Measurements from ENCODE around the gene SPEG.

Gene SPEG

DNA sequence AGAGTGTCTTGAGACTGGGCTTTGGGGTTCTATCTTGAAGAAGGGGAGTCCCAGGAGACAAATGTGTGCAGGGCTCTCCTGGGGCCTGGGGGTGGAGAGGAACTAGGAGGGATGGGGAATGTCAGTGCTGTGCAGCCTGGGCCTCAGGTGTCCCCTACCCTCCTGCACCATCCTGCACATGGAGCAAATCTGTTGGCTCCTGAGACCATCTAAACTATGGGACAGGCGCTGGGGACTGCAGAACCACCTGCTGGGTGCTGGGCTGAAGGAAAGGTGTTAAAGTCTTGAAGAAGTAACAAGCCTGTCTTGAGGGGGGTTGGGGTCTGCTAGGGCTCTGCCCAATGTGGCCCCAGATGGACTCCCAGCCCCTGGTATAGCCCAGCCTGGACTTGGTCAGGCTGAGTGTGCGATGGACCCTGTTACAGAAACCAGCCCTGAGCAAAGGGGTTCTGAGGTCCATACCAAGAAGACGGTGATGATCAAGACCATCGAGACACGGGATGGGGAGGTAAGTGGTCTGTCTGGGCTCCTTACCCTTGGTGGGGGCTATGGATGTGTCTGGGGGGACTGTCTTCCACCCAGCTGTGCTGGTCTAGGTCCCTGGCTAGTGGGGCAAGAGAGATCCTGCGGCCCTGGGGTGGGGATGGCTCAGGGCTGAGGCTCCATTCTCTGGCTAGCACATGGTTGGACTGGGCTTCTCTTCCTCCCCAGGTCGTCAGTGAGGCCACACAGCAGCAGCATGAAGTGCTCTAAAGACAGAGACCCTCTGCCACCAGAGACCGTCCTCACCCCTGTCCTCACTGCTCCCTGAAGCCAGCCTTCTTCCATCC, 9.2 kb upstream of the SPEG start:
- DNase-seq (ENCODE audit: low read depth), result no peak

DNA sequence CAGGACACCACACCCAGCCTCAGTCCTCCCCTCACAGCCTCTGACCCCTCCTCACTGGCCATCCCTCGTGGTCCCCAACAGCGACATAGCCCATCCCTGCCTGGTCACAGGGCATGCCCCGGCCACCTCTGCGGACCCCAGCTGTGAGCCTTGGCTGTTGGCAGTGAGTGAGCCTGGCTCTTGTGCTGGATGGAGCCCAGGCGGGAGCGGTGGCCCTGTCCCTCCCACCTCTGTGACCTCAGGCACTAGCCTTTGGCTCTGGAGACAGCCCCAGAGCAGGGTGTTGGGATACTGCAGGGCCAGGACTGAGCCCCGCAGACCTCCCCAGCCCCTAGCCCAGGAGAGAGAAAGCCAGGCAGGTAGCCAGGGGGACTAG, 8.6 kb upstream of the SPEG start:
- no peak for DNase-seq (ENCODE audit: low read depth)

DNA sequence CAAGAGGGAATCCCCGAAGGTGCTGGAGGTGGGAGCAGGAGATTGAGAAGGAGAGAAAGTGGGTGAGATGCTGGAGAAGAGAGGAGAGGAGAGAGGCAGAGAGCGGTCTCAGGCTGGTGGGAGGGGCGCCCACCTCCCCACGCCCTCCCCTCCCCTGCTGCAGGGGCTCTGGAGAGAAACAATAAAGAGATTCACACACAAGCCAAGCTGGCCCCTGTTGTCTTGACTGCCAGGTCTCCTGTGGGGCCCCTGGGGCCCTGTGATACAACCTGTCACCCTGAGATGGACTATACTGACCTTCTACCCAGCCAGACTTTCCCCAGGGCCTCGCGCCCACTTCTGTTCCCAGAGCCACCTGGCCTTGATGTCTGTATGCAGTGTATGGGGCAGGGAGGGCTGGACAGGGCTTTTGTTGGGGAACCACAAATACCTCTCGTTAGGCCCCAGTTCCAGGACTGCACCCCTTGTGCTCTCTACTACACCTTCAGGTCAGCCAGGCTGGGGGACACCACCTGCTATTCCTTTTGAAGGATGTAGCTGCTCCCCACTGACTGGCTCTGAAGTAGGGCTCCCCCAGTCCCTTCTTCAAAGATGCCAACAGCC, 8.0 kb upstream of the SPEG start:
- no peak for DNase-seq (ENCODE audit: low read depth)

DNA sequence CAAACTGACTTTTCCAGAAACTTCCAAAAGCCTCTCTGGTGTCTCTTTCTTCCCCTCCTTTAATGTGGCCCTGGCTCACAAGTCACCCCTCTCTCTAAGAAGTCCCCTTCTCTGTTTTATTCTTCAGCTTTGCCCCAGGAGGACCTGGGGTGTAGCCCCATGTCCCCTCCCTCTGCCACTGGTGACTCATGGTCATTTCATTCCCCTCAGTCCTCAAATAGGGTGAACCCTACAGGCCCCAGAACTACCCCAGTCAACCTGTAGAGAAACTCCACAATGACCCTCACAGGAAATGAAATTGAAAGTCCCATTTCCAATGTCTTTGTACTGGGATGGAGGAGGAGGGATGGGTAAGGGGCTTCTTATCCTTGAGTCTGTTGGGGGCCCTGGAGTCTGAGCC, 6.2 kb upstream of the SPEG start:
- no peak for DNase-seq (ENCODE audit: low read depth)

DNA sequence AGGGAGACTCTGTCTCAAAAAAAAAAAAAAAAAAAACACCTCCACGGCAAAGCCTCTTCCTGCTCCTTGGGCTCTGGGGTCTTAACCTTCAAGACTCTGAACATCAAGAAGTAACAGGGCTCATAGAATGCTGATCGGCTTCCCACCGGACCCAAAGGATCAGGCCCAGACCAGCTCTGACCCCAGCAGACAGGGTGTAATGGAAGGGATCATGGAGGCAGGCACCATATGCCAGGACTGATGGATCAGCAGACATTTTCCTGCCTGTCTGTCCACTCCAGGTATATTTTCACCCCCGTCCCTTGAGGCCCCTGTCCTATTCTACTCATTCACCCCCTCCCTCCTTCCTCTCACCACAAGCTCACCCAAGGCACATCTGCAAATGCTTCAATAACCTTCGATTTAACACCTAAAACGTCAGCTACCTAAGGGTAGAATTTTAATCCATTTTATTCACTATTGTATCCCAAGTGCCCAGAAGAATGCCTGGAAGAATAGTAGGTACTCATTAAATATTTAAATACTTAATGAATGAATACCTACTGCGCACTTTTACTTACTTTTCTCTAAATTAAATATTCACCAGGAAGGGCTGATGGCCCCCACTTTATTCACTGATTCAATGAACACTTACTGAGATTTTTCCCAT, 4.6 kb upstream of the SPEG start:
- DNase-seq (ENCODE audit: low read depth), result no peak

DNA sequence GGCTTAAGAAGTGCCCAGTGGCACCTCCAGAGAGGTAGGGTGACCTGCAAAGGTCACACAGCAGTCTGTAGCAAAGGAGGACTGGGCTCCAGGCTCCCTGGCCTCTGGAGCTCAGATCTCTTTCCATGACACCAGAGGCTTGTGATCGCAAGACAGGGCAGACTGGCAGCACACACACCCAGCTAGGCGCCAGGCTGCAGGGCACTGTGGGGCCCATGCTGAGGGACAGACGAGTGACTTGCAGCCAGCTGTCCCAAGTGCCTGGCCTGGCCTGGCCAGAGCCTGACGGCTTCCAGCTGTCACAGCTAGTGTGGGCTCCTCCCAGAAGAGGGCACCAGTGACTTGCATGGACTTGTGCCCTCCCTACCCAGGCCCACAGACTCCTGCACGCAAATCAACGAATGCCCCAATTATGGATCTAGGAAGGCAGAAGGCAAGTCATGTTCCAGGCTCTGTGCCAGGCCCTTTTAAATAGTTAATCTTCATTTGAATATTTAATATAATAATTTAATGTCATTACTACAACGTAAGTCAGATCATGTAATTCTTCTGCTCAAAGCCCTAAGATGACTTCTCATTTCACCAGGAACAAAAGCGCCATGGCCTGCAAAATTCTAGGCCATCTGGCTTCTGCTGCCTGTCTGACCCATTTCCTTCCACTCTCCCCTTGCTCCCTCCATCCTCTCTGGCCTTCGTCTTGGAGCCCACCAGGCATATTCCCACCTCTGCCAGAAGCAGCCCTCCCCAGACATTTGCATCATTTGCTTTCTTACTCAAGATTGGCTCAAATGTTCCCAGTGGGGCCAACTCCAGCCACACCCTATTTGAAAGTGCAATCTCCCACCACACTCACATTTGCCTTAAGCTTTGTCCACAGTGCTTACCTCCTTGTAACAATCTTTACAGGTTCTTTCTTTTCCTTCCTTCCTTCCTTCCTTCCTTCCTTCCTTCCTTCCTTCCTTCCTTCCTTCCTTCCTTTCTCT, 3.7 kb upstream of the SPEG start:
- DNase-seq (ENCODE audit: low read depth), result no peak

DNA sequence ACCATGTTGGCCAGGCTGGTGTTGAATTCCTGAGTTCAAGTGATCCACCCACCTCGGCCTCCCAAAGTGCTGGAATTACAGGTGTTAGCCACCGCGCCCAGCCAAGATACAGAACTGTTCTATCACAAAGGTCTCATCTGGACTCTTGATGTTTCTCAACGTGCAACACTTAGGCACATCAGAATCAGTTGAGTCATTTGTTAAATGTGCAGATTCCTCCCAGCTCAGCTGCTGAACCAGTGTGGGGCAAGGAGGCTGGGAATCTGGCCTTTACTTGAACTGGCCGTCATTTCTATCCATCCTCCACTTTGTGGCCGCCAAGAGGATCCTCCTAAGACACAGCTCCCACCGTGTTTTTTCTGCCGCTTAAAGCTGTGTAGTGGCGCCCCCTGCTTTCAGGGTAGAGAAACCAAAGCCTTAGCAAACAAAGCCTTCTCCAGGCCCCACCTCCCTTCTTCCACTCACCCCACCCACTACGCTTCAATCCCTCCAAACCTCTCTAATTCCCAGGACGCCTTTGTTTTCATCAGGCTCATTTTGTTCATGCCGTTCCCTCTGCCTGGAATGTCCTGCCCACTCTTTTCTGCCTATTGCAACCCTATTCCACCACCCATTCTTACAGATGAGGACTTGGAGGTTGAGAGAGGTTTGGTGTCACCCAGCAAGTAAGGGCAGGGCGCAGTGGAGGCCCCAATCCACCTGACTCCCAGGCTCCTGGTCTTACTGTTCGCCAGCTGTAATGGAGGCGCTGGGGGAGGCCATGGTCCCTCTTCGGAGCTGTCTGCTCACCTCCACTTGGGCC, 776 bp upstream of the SPEG start:
- DNase-seq (ENCODE audit: low read depth), result no peak

DNA sequence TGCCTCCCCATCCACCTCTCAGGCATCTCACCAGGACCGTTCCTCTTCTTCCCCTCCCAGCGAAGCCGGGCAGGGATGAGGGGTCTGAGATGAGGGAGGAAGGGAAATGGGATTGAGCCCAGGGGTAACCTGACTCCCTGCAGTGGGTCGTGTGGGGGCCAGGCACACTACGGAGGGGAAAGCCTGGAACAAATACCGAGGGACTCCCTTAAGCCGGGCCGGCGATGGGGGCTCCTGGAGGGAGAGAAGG, 250 bp upstream of the SPEG start:
- no peak for DNase-seq (ENCODE audit: low read depth)

DNA sequence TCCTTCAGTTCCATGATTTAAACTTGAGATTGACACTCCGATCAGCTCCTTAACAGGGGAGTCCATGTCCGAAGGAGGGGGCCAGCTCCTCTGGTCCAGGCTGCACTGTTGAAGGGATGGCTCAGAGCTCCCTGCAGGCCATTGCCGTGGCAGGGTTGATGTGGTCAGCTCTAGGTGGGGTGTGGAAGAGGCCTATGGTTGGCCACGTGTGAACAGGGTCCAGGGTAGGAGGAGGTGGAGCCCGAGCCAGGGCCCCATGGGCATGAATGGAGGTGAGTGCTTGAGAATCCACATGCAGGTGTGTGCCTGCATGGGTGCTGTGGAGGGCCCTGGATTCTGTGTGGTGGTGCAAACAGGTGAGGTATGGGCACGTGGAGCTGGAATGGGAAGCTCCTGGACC, 1.1 kb downstream of the SPEG start:
- DNase-seq (ENCODE audit: low read depth), result no peak

DNA sequence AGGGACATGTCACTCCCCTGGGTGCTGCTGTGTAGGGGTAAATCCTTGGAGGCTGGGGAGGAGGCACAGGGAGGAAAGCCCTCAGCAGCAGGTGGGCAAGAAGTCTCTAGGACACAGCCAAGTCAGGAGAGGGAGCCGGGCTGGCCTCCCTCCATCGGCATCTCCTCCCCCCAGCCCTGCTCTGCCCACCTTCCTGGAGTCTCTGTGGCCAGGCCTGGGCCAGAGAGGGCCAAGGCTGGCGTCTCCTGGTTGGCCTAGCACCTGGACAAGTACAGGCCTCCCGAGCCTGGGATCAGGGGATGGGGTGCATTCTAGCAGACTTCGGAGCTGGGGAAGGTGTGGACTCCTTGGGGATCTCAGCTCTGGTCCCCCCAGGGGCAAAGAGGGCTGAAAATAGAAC, 1.8 kb downstream of the SPEG start:
- no peak for DNase-seq (ENCODE audit: low read depth)

DNA sequence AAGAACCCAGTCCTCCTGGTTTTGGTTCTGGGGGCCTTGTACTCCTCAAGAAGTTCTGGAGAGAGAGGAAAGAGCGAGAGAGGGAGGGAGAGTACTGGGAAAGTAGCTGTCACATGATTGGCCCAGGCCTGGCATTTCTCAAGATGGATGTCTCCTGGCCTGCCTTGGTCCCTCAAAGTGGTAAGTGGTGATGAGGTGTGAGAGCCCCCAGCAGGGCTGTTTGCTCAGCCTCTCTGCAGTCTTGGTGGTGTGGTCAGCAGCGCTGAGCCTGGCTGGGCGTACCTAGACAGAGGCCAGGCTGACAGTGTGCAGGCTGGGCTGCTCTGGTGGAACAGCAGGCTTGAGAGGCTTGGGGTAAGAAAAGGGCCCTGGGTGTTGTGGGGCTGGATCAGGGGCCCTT, 2.5 kb downstream of the SPEG start:
- no peak for DNase-seq (ENCODE audit: low read depth)

DNA sequence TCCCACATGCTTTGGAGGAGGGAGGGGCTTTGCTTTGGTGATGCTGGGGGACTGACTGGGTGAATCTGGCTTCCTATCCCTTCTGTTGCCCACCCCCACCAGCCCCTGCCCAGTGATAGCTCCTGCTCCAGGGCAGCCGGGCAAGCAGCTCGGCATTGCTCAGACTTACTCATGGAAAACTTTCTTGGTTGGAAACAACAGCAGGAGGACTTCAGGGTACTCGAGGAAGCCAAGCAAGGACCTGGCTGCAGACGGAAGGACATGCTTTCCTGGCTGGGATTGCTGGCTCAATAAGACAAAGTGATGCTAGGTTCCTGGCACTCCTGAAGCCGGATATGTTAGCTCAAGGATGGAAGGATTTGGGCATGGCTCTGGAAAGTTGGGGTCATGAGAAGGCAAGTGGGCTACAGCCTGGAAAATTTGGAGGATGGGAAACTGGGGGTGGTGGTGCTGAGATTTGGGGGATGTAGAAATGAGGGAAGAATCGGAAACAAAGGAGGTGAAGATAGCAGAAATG, 3.1 kb downstream of the SPEG start:
- no peak for DNase-seq (ENCODE audit: low read depth)

DNA sequence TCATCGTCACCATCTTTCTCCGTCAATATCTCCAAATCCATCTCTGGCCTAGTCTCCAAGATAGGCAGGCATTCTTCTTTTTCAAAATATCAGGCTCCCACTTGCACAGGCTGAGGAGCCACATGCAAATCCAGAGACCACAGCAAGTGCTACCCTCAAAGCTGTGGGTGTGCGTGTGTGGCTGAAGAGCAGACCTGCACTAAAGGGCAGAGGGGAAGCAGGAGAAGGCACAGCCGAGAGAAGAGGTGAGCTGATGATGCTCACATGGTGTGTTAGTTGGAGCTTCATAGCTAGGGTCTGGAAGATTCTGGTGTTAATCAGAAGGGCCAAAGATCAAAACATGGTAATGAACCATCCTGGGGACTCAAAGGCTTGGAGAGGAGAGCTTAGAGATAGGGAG, 3.8 kb downstream of the SPEG start:
- no peak for DNase-seq (ENCODE audit: low read depth)

DNA sequence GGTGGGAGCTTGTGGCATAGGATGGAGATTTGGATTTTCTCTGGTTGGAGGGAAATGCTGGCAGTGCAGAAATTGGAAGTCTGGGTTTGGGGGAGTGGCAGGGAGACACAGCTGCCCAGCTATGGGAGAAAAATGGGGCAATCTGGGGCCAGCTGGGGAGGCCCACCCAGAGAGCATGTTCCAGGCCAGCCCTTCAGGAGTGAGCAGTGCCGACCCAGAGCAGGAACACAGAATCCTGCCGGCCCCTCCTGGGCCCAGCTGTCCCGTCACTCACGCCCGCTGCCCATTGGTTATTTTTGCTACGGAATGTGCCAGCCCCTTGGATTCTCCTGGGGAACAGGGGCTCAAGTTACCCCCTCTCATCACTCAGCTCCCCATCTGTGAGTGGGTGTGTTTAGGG, 4.9 kb downstream of the SPEG start:
- DNase-seq (ENCODE audit: low read depth), result no peak

DNA sequence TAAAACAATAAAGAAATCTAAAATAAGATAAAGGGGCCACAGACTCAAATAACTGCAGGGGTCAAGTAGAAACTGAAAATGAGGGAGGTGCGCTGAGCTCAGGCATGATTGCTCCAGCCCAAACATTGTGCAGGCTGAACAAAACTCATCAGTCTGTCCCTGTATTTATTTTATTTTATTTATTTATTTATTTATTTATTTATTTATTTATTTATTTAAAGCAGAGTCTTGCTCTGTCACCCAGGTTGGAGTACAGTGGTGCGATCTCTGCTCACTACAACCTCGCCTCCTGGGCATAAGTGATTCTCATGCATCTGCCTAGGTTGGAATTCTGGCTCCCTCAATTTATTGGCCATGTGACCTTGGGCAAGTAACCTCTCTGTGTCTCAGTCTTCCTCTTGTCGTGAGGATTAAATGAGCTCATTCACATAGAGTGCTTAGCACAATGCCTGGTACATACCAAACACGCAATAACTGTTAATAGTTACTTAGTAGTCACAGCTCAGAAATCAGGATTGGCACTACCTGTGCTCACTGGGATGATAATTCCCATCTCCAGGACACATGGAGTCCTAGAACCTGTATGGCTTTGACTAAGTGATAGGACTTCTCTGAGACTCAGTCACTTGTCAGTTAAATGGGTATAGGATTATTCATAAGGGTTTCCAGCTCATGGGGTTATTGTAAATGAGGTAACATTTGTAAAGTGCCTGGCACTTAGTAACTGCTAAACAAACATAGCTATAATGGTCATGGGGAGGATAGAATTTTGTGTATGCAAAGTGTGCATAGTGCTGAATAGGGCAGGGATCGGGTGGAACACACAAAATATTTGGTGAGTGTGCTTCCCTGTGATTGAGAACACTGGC, 6.0 kb downstream of the SPEG start:
- no peak for DNase-seq (ENCODE audit: low read depth)

DNA sequence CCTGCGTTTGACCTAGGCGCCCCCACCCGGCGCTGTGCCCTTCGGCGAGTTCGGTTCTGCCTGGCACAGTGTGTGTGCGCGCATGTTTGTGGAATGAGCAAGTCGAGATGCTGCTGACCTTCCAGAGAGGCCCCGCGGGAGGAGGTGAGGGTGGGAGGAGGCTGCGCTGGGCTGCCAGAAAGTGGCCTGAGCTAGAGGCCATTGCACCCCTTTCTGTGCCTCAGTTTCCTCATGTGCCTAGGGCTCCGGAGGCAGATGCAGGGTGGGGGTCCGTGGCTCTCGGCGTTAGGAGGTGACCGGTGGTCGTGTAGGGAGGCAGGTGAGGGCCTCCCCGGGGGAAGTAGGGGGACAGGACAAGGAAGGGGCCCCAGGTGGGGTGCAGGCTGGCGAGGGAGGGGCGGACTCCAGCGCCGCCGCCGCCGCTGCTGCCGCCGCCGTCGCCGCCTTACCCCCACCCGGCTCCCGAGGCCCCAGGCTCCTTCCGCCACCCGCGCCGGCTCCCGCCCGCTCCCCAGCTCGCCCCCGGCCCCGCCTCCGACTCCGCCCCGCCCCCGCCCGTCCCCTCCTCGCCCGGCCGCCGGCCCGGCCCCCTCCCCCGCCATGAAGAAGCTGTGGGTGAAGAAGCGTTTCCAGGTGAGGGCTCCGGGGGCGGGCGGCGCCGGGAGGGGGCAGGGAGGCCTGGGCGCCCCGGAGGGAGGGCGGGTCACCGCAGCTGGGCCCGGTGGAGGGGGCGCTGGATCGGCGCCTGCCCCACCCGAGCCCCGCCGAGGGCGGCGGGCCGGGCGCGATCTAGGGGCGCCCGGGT, 7.0 kb downstream of the SPEG start:
- no peak for DNase-seq (ENCODE audit: low read depth)

DNA sequence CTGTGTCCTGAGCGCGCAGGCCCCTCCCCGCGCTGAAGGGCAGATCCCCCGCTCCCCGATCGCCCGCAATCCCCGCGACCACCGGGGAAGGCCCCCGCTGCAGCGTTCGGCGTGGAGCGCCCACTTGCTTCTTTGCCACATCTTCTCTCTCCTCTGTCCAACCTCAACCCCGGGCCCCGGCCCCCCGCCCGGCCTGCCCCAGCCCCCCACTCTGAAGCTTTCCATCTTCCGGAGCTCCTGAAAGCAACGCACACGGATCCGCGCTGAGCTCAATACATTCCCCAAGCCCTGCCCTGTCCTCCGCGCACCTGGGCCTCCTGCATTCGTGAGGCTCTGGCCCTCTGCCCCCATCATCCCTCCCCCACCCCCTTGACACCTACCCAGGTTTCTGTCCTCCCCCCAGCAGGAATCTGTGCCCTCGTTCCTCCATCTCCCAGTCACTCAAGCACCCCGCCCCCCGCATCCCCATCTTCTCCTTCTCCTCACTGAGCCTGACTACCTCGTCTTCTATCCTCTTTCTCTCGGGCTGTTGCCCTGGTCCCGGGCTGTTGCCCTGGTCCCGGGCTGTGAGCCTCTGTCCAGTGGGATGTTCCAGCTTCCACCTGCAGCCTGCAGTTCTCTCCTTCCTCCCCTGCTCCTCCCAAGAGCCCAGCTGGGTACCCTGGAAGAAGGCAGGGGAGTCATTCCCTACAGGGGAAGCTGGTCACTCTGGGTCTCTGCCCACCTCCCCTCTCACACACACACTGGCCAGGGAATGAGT, 7.8 kb downstream of the SPEG start:
- no peak for DNase-seq (ENCODE audit: low read depth)

DNA sequence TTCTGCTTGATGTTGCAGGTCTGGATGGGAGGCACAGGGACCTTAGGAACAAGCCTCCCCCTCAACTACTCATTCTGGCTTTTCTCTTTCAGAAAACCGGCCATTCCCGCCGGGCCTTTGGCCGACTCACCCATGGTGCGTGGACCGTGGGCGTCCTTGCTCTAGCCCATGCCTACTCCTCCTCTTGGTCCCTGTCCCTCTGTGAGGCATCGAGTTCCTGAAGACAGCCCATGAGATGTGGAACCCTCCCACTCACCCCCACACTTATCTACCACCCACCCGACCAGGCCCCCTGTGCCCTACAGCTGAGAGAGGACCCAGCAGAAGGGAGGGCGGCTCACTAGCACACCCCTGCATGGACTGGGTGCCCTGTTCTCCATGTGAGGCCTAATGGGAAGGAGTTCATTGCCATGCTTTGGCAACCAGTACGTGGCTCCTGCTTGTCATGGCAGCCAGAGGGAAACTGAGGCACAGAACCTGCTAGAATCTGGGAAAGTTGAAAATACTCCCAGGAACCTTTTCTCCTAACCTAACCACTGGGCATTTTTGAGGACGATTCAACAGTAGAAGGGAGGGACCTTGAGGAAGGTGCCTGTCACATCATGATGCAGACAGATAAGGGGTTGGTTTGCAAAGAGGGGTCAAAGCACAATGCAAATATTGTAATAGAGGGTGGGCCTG, 8.5 kb downstream of the SPEG start:
- DNase-seq (ENCODE audit: low read depth), result no peak

DNA sequence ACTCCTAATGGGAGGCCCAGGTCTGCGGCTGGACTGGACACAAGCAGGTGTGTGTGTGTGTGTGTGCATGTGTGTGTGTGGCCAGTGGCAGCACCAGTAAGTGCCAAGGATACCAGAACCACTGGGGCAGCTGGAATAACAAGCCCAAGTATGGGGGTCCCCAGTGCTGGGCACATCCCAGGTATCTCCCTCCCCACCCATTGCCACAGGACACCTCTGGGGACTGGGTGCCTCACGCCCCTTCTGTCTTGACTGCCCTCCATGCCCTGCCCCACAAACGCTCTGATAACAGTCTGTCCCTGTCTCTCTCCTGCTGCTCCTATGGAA, 9.0 kb downstream of the SPEG start:
- DNase-seq (ENCODE audit: low read depth), result no peak

Measured in GM04503 (cell line).